GM19372 (cell line): ENCODE data around the gene SKI.

ENCODE experiments used
- ATAC-seq: cut with Tn5 transposase; IDR thresholded peaks from one replicate; pipeline ENCODE4 v1.9.1; 2021; ENCODE audit warnings: mild to moderate bottlenecking, low read depth, moderate library complexity; ENCODE audit not compliant: unreplicated experiment

The SKI gene

GRCh38 chr1:2302292-2302925, 74.3 kb downstream of the SKI start:
- no peak for ATAC-seq

- ATAC-seq, result no peak
Observed at GRCh38 chr1:2303016-2303775, 75.1 kb downstream of the SKI start.

- no peak for ATAC-seq
Observed at GRCh38 chr1:2303781-2304180, 75.7 kb downstream of the SKI start.

- no peak for ATAC-seq
Observed at GRCh38 chr1:2304282-2304681, 76.2 kb downstream of the SKI start.

- ATAC-seq, result no peak
Observed at GRCh38 chr1:2304921-2305681, 77.0 kb downstream of the SKI start.

GRCh38 chr1:2306151-2306978, 78.2 kb downstream of the SKI start:
- no peak for ATAC-seq

- ATAC-seq, result no peak
Observed at GRCh38 chr1:2307064-2307605, 79.0 kb downstream of the SKI start.

- no peak for ATAC-seq
Observed at GRCh38 chr1:2307972-2308371, 79.9 kb downstream of the SKI start.

- ATAC-seq, result no peak
Observed at GRCh38 chr1:2308844-2309243, 80.7 kb downstream of the SKI start.

- no peak for ATAC-seq
Observed at GRCh38 chr1:2310332-2311183, 82.4 kb downstream of the SKI start.

GRCh38 chr1:2311184-2312032, 83.3 kb downstream of the SKI start:
- ATAC-seq, result no peak

GRCh38 chr1:2312160-2312514, 84.0 kb downstream of the SKI start:
- ATAC-seq, result no peak

GRCh38 chr1:2312515-2313301, 84.6 kb downstream of the SKI start:
- ATAC-seq, result no peak

GRCh38 chr1:2313651-2314261, 85.6 kb downstream of the SKI start:
- no peak for ATAC-seq

- no peak for ATAC-seq
Observed at GRCh38 chr1:2314273-2314802, 86.2 kb downstream of the SKI start.

GRCh38 chr1:2314803-2315673, 86.9 kb downstream of the SKI start:
- ATAC-seq, result no peak
